GM19023 (cell line): ENCODE data around the gene FAM13B.
"Not testable (repeated sequence)": the region's sequence is repeated elsewhere in the genome, so short reads cannot be mapped to it uniquely, and the experiment has no call there.

ENCODE experiments used
- ATAC-seq: cut with Tn5 transposase; IDR thresholded peaks from one replicate; pipeline ENCODE4 v1.9.1; 2021; ENCODE audit warnings: mild to moderate bottlenecking, moderate library complexity; ENCODE audit not compliant: unreplicated experiment

FAM13B gene

GRCh38 chr5:138035605-138036537 is 3.0 kb upstream of the FAM13B start:
- ATAC-seq, result peak; percentile 26

GRCh38 chr5:138033907-138034306 is 1.0 kb upstream of the FAM13B start:
- no peak for ATAC-seq

GRCh38 chr5:138033386-138033808 is 518 bp upstream of the FAM13B start:
- no peak for ATAC-seq

- ATAC-seq, result peak; percentile 37
Measured at GRCh38 chr5:138032028-138032571, 779 bp downstream of the FAM13B start.

- no peak for ATAC-seq
Measured at GRCh38 chr5:138029944-138030343, 2.9 kb downstream of the FAM13B start.

GRCh38 chr5:138029501-138029900 is 3.4 kb downstream of the FAM13B start:
- ATAC-seq, result no peak

GRCh38 chr5:138028971-138029365 is 3.9 kb downstream of the FAM13B start:
- ATAC-seq, result no peak

- ATAC-seq, result not testable (repeated sequence)
Measured at GRCh38 chr5:138028262-138028970, 4.5 kb downstream of the FAM13B start.

GRCh38 chr5:138026793-138027192 is 6.1 kb downstream of the FAM13B start:
- not testable (repeated sequence) for ATAC-seq

GRCh38 chr5:138025285-138025684 is 7.6 kb downstream of the FAM13B start:
- no peak for ATAC-seq

GRCh38 chr5:138024117-138024516 is 8.8 kb downstream of the FAM13B start:
- no peak for ATAC-seq

- no peak for ATAC-seq
Measured at GRCh38 chr5:138022912-138023311, 10.0 kb downstream of the FAM13B start.

- no peak for ATAC-seq
Measured at GRCh38 chr5:138021771-138022170, 11.1 kb downstream of the FAM13B start.

- ATAC-seq, result no peak
Measured at GRCh38 chr5:138018849-138019248, 14.0 kb downstream of the FAM13B start.

GRCh38 chr5:138015916-138016315 is 17.0 kb downstream of the FAM13B start:
- ATAC-seq, result no peak

- no peak for ATAC-seq
Measured at GRCh38 chr5:138011991-138012390, 20.9 kb downstream of the FAM13B start.

GRCh38 chr5:138000102-138000723 is 32.7 kb downstream of the FAM13B start:
- ATAC-seq, result no peak

- no peak for ATAC-seq
Measured at GRCh38 chr5:137997726-137998213, 35.1 kb downstream of the FAM13B start.

GRCh38 chr5:137995749-137996128 is 37.1 kb downstream of the FAM13B start:
- ATAC-seq, result no peak

GRCh38 chr5:137995077-137995748 is 37.7 kb downstream of the FAM13B start:
- ATAC-seq, result no peak
